ENCODE data around the gene TTC28. TPM values are rescaled to one million over a fixed set of nuclear protein-coding genes. Genes with fewer than 3 reads are reported as not detected.
"Not testable (repeated sequence)": the region's sequence is repeated elsewhere in the genome, so short reads cannot be mapped to it uniquely, and the experiment has no call there.

Gene TTC28
- total RNA-seq, 1 donor, result 55.8 TPM

DNA sequence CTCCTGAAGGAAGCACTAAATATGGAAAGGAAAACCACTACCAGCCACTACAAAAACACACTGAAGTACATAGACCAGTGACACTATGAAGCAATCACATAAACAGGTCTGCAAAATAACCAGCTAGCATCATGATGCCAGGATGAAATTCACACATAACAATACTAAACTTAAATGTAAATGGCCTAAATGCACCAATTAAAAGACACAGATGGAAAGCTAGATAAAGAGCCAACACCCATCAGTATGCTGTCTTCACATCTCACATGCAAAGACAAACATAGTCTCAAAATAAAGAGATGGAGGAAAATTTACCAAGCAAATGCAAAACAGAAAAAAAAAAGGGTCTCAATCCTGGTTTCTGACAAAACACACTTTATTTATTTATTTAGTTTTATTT lies 171.7 kb downstream of the TTC28 start:
- H3K4me3 ChIP-seq (ENCODE audit: low read depth, low read length), result no peak overlapping the region
- TF ChIP-seq, protein P1, sequence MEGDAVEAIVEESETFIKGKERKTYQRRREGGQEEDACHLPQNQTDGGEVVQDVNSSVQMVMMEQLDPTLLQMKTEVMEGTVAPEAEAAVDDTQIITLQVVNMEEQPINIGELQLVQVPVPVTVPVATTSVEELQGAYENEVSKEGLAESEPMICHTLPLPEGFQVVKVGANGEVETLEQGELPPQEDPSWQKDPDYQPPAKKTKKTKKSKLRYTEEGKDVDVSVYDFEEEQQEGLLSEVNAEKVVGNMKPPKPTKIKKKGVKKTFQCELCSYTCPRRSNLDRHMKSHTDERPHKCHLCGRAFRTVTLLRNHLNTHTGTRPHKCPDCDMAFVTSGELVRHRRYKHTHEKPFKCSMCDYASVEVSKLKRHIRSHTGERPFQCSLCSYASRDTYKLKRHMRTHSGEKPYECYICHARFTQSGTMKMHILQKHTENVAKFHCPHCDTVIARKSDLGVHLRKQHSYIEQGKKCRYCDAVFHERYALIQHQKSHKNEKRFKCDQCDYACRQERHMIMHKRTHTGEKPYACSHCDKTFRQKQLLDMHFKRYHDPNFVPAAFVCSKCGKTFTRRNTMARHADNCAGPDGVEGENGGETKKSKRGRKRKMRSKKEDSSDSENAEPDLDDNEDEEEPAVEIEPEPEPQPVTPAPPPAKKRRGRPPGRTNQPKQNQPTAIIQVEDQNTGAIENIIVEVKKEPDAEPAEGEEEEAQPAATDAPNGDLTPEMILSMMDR (IDR thresholded peaks at IDR 0.05; ENCODE audit: insufficient read depth, low read length), result no peak
- no peak for DNase-seq (ENCODE audit: low read depth)

DNA sequence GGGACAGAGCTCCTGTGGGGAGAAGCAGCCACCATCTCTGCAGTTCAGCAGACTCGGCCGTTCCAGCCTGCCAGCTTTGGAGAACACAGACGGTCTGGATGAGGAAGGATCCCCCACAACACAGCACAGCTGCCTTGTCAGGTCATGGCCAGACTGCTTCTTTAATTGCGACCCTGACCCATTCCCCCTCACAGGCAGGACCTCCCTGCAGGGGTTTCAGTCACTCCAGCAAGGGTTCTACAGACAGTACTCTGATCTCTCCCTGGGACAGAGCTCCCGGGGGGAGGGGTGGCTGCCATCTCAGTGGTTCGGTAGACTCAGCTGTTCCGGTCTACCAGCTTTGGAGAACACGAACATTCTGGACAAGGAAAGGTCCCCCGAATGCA lies 173.5 kb downstream of the TTC28 start:
- DNase-seq (ENCODE audit: low read depth), result no peak
- TF ChIP-seq, protein P1 (IDR thresholded peaks at IDR 0.05; ENCODE audit: insufficient read depth, low read length), result no peak
- no peak overlapping the region for H3K4me3 ChIP-seq (ENCODE audit: low read depth, low read length)

GRCh38 chr22:28505416-28506149 lies 174.1 kb downstream of the TTC28 start:
- peak; percentile 8 for DNase-seq (ENCODE audit: low read depth)
- no peak overlapping the region for H3K4me3 ChIP-seq (ENCODE audit: low read depth, low read length)
- TF ChIP-seq, protein P1 (IDR thresholded peaks at IDR 0.05; ENCODE audit: insufficient read depth, low read length), result no peak

- TF ChIP-seq, protein P1 (IDR thresholded peaks at IDR 0.05; ENCODE audit: insufficient read depth, low read length), result no peak
- no peak overlapping the region for H3K4me3 ChIP-seq (ENCODE audit: low read depth, low read length)
- DNase-seq (ENCODE audit: low read depth), result no peak
These were observed 179.6 kb downstream of the TTC28 start for GRCh38 chr22:28500006-28500405.

GRCh38 chr22:28498044-28498443 lies 181.6 kb downstream of the TTC28 start:
- TF ChIP-seq, protein P1 (IDR thresholded peaks at IDR 0.05; ENCODE audit: insufficient read depth, low read length), result no peak
- no peak for DNase-seq (ENCODE audit: low read depth)
- H3K4me3 ChIP-seq (ENCODE audit: low read depth, low read length), result no peak overlapping the region

DNA sequence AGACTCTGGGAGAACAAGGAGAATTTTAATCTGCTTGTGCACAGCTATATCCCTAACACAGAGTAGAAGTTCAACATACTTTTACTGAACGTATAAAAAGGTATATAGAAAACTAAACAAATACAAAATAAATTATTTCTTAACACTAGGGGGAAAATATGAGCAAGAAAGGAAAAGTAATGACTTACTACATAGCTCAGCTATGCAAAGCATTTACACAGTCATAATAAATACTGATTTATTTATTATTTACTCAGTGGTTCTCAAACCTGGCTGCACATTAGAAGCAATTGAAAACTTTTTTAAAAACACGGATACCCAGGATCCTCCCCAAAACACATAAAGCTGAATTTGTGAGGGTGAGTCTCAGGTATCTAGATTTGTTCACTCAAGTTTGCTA lies 182.5 kb downstream of the TTC28 start:
- TF ChIP-seq, protein P1 (IDR thresholded peaks at IDR 0.05; ENCODE audit: insufficient read depth, low read length), result no peak
- DNase-seq (ENCODE audit: low read depth), result no peak
- H3K4me3 ChIP-seq (ENCODE audit: low read depth, low read length), result no peak overlapping the region

GRCh38 chr22:28491289-28491688 lies 188.4 kb downstream of the TTC28 start:
- not testable (repeated sequence) for DNase-seq (ENCODE audit: low read depth); H3K4me3 ChIP-seq (ENCODE audit: low read depth, low read length)

All from fibroblast of the aortic adventitia (primary cell).